HG02623 (cell line): ENCODE measurements around the gene MIA3.

ENCODE experiments used
- ATAC-seq: cut with Tn5 transposase; IDR thresholded peaks from one replicate; pipeline ENCODE4 v1.9.1; 2021; ENCODE audit warnings: moderate library complexity; ENCODE audit not compliant: unreplicated experiment

The MIA3 gene

DNA sequence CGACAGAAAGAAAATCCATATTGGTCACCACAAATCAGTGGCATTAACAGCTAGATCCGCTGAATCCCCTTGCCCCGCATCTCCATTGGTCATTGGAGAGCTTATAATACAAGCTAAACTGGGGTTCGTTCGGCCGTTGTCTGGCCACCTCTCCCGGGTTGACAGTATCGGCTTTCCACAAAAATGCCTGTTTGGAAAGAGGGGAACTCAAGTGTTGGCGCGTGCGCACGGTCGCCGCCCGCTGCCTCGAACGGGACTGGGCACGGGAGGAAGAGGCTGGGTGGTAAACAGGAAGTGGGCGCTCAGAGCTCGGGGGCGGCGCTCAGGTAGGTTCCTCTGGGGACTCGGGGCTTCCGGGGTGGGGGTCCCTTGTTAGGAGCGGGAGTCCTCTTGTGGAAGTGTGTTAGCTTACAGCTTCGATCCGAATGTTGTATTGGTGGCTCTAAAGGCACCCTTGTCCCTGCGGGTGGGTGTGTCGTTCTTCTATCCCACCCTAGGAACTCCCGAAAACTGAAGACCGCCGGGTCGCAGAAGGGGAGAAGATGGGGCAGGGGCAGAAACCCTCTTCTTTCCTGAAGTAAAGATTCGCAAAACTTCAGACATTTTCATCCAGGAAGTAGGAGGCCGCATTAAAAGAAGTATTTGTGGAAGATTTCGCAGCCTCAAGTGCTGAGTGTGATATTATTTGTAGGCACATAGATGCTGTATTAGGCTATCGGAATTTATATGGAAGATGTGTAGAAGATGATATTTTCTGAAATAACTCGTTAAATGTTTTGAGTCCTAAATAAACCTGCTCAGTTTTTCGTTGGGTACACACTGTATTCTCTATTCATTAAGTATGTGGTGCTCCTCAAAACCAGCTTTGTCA, 95.4 kb downstream of the MIA3 start:
- peak; percentile 66 for ATAC-seq

DNA sequence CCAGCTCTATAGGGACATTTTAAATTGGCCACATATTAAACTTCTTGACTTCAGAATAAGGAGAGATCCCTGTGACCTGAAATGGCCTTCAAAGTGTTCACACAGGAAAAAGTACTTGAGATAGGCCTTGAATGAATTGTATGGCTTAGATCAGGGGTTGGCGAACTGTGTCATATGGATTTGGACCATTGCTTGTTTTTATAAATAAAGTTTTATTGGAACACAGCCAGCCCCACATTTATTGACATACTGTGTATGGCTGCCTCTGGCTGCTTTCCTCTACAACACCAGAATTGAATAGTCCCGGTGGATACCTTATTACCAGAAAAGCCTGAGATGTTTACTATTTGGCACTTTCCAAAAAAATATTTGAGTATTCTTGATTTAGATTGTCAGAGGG, 98.5 kb downstream of the MIA3 start:
- no peak for ATAC-seq
